Measurements from ENCODE around the gene CRYBG1.

GRCh38 chr6:106430466-106430865 is 69.9 kb downstream of the CRYBG1 start:
- TF ChIP-seq REST (IDR thresholded peaks at IDR 0.05; ENCODE audit: borderline replicate concordance) (no peak), CTCF (IDR thresholded peaks at IDR 0.05; ENCODE audit: poor library complexity, severe bottlenecking) (no peak), TAF1 (IDR thresholded peaks at IDR 0.05; ENCODE audit: low read depth) (no peak), EP300 (conservative IDR thresholded peaks at IDR 0.05; ENCODE audit: poor library complexity, severe bottlenecking) (no peak), POLR2AphosphoS5 (IDR thresholded peaks at IDR 0.05) (no peak), MXI1 (conservative IDR thresholded peaks at IDR 0.05; ENCODE audit: poor library complexity, severe bottlenecking) (no peak), EZH2 (IDR thresholded peaks at IDR 0.05; ENCODE audit: borderline replicate concordance, insufficient read depth, low read length, poor library complexity, severe bottlenecking) (no peak), SMC3 (conservative IDR thresholded peaks at IDR 0.05; ENCODE audit: poor library complexity) (no peak)
